Activated T-helper 9 cell treated with anti-CD3 and anti-CD28 coated beads, Interleukin-2, amount 50 U/mL, for 16 hours (primary cell): ENCODE results near the gene TLR9.
A peak's percentile ranks its signal among the peaks of the same experiment; 100 is the strongest.

Source experiments
- DNase-seq: peaks from one replicate; pipeline ENCODE4 v3.0.0-alpha.2; 2020; ENCODE audit warnings: low read depth

The TLR9 gene

GRCh38 chr3:52217409-52217805, 8.0 kb downstream of the TLR9 start:
- DNase-seq: no peak

GRCh38 chr3:52216585-52217408, 8.6 kb downstream of the TLR9 start:
- DNase-seq: peak; percentile 38

GRCh38 chr3:52215351-52215750, 10.1 kb downstream of the TLR9 start:
- DNase-seq: no peak

- DNase-seq: no peak
These were observed 11.5 kb downstream of the TLR9 start for GRCh38 chr3:52213901-52214300.

GRCh38 chr3:52213005-52213404, 12.4 kb downstream of the TLR9 start:
- no peak for DNase-seq

DNA sequence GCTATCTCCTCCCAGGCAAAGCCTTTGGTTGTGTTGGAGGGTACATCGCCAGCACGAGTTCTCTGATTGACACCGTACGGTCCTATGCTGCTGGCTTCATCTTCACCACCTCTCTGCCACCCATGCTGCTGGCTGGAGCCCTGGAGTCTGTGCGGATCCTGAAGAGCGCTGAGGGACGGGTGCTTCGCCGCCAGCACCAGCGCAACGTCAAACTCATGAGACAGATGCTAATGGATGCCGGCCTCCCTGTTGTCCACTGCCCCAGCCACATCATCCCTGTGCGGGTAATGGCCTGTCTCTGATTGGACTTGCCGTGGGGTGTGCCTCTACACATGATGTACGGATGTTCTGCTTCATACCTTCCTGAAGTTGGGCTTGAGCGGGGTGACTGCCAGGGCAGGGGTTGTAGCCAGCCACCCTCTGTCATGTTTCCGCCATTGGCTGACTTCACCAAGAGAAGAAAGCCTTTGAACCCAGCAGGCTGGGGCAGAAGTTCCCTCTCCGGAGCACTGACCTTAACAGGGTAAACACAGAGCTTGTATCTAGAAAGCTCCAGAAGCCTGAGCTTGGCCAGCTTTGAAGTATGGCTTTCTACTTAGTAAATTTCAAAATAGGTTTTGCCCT, 14.1 kb downstream of the TLR9 start:
- no peak for DNase-seq

DNA sequence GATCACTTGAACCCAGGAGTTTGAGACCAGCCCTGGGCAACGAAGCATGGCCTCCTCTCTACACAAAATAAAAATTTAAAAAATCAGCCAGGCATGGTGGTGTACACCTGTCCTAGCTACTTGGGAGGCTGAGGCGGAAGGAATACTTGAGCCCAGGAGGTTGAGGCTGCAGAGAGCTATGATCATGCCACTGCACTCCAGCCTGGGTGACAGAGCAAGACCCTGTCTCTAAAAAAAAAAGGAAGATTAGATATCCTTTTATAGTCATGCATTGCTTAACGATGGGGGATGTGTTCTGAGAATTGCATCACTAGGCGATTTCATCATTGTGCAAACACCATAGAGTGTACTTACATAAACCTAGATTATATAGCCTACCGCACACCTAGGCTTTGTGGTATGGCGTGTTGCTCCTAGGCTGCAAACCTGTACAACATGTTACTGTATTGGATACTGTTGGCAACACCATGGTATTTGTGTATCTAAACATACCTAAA, 14.8 kb downstream of the TLR9 start:
- DNase-seq: no peak

DNA sequence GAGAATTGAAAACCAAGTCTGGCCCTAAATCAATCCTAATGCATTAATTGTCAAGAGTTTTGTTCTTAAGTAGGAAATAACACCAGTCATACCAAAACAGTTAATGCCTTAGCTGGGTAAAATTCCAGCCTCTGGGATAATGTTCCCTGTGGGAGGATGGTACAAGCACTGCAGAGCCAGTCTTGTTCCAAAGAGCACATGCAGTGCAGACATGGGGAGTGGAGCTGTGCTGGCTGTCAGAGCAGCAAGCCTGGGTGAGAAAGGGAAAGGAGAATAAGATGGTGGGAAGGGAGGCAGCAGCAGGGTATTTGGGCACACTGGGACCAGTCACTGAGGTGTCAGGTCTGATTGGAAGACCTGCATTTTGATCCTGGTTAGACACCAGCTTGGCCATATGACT, 15.4 kb downstream of the TLR9 start:
- DNase-seq: no peak

DNA sequence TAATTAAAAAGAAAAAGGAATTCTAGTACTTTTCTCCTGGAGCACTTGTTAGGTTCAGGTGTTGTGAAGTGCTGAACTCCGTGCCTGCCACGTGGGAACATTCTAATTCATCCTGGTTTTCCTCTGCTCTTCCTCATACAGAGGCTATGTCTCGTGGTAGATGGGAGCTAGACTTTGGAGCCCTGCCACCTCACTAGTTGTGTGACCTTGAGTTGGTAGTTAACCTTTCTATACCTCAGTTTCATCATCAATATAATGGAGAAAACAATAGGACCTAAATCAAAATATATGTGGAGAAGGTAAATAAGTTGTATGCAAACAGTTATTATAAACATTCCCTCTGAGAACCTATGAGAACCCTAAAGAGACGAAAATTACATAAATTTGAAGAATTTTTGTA, 16.9 kb downstream of the TLR9 start:
- DNase-seq: no peak

- no peak for DNase-seq
These were observed 19.6 kb downstream of the TLR9 start for GRCh38 chr3:52205727-52206372.

DNA sequence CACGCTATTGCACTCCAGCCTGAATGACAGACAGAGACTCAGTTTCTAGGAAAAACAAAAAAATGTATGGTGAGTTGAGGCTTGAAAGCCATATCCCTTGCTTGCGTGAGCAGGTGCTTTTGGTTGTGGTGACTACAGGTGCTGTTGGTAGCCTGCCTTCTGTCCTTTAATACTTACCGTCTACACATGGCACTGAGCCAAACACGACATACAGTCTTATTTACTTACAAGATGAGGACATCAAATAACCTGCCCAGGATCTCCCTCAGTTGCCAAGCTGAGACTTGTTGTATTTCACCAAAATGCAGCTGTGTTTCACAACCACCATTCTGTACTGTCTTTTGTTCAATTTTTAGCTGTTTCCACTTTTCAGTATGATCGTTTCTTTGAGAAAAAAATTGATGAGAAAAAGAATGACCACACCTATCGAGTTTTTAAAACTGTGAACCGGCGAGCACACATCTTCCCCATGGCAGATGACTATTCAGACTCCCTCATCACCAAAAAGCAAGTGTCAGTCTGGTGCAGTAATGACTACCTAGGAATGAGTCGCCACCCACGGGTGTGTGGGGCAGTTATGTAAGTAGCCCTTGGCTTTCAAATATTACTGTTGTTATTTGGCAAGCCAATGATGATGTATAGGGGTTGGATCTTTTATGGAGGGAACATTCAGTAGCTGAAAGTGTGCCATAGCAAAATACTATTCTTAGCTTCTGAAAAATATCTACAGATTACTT, 20.9 kb downstream of the TLR9 start:
- DNase-seq: no peak

GRCh38 chr3:52203701-52204100, 21.7 kb downstream of the TLR9 start:
- DNase-seq: no peak

DNA sequence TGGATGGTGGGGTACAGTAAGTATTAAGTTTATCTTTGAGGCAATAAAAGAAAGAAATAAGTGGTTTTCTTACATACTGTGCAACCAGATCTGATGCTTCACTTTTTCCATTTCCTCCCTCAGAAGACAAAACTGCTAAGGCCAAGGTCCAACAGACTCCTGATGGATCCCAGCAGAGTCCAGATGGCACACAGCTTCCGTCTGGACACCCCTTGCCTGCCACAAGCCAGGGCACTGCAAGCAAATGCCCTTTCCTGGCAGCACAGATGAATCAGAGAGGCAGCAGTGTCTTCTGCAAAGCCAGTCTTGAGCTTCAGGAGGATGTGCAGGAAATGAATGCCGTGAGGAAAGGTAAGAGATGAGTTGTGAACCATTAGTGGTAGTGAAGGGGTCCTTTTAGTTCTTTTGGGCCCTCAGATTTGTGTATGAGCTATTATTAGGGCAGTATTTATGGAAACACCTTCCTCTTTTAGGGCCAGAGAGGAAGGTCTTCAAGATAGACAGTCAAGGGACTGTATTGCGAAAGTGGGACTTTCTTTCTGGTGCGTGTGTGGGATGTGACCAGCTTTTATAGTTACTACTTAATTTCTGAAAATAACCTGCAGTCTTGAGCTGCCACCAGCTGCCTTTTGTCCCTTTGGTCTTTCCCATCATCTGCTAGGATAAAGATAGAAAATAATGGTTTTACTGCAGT, 22.9 kb downstream of the TLR9 start:
- no peak for DNase-seq

DNA sequence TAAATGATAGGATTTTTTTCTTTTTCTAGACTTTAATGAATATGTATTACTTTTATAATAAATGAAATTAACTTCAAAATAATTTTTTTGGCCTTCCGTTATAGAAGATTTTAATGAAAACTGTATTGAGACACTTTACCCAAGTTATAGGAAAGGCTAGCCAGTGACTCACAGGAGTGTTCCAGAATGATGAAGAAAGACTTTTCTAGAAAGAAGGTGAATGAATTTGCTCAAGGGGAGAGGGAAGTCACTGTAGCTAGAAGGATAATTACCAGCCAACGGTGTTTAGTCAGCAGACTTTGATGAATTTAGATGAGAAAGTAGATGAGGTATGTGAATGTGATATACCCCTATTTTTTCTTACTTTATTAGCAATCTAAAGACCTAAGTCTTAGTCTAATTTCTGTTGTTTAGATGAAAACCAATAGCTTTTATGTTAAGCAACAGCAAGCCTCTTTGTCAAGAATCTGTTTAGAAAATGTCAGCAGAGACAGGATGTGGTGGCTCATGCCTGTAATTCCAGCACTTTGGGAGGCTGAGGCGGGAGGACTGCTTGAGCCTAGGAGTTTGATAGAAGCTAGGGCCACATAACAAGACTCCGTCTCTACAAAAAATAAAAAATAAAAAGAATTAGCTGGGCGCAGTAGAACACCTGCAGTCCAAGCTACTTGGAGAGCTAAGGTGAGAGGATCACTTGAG, 24.3 kb downstream of the TLR9 start:
- no peak for DNase-seq

DNA sequence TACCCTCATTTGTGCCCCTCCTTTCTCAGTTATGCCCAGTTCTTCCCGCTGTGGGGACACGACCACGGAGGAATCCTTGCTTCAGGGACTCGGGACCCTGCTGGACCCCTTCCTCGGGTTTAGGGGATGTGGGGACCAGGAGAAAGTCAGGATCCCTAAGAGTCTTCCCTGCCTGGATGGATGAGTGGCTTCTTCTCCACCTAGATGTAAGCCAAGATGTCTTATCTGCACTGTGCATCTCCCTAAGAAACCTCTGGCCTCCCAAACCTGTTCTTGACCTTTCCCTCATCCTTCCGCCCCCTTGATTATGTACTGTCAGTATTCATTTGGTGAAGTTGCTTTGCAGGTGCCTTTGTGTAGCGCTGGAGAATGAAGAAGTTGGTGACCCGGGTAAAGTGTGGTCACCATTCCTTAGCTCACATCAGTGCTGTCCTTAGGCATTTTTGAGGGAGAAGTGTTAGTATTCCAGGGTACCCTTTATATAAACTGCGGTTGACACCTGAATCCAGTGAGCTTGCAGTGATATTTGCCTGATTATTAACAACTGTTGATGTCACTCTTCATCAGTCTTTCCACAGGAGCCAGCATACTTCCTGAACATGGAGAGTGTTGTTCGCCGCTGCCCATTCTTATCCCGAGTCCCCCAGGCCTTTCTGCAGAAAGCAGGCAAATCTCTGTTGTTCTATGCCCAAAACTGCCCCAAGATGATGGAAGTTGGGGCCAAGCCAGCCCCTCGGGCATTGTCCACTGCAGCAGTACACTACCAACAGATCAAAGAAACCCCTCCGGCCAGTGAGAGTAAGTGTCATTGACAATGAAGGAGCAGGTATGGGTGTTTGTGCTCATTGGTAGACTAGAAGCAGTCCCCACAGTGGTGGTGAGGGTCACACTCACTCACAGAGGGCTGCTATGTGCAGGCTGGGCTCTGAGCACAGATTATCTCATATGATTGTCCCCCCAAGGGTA, 26.5 kb downstream of the TLR9 start:
- DNase-seq: no peak

- peak; percentile 93 for DNase-seq
These were observed 27.4 kb downstream of the TLR9 start, which contains the start of gene ALAS1 for GRCh38 chr3:52197842-52198625. Gene ALAS1, plus strand, starts transcription at chr3:52198160. Its CDS starts 1,082 bp downstream, at chr3:52199242.

GRCh38 chr3:52197499-52197841, 28.0 kb downstream of the TLR9 start:
- DNase-seq: no peak

- DNase-seq: no peak
These were observed 28.5 kb downstream of the TLR9 start for GRCh38 chr3:52196977-52197376.

DNA sequence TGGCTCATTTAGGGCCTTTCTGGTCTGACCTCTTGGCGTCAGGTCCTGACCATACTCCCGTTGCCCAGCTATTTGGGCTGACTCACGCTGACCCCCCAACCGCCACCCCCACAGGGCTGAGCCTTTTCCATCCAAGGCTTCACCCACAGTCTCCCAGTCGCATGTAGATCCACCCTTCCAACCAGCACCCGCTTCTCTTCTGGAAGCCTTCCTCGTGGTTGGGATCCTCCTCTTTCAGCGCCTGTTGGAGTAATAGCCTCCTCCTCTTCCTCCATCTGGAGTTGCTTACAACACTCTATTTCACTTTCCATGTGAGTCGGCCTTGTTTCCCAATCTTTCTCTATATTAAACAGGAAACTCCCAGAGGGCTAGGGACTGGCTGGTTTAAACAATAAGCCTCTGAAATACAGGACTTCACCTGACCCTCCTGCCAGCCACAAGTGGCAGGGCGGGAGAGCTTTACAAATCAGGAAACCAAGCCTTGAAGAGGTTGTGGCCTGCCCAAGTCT, 29.6 kb downstream of the TLR9 start:
- no peak for DNase-seq
